ENCODE measurements around the gene DDX43. TPM values are rescaled to one million over a fixed set of nuclear protein-coding genes. Genes with fewer than 3 reads are reported as not detected.
A peak's percentile ranks its signal among the peaks of the same experiment; 100 is the strongest.

Gene DDX43
- total RNA-seq, 1 donor from 2014 or later = not detected

DNA sequence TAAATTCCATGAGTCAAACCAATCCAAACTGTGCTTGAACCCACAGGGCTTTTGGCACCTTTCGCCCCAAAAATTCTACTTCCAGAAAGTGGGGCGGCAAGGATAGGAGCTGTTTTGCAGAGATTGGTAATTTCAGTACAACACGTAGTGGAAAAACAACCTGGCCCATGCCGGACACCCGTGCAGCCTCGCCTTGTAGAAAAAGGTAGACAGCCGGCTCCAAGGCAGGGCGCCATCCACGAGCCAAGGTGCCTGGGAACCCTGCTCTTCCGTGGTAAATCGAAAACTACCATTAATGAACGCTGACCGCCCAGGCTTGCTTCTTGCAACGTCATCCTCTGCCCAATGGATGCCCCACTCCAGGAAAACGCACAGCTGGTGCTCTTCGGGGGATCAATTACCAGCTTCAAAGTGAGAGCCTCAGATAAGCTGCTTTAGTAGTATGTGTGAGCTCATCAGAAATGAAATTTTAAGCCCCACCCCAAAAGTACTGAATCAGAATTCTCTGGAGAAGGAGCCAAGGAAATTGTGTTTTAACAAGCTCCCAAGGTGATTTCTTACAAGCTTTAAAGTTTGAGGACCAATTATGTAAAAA, 26.8 kb upstream of the DDX43 start:
- H3K27ac Mint-ChIP-seq = no peak overlapping the region
- H3K4me3 Mint-ChIP-seq = no peak overlapping the region
- H2AFZ ChIP-seq (replicated peaks) = peak overlapping the region; percentile 68

DNA sequence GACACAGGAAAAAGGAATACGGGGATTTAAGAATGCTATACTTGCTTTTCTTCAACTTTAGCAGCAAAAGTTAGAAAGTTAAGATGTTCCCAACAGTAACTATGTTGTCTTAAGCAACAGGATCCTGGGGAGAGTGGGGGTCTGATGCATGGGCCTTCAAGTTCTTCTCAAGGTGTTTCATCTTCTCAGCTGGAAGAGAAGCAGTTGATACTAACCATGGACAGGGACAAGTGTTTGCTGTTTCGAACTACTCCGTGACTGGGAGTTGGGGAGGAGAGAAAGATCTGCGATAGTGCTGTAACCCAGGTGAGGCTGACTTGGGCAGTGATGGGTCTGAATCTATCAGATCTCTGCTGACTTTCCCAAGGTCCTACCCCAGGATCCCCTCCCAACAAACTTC, 26.0 kb upstream of the DDX43 start:
- Histone ChIP-seq H3K27ac (no peak overlapping the region), H2AFZ (replicated peaks) (no peak overlapping the region)
- H3K4me3 Mint-ChIP-seq = no peak overlapping the region

More for the DNA sequence above, 26.8 kb upstream of the DDX43 start:
- no peaks in the 10 kb centered on the region for H3K36me3 Mint-ChIP-seq
- TF ChIP-seq EZH2 (IDR thresholded peaks at IDR 0.05) (no peak), EZH2phosphoT487 (IDR thresholded peaks at IDR 0.05) (no peak)
- TF ChIP-seq, protein P1, sequence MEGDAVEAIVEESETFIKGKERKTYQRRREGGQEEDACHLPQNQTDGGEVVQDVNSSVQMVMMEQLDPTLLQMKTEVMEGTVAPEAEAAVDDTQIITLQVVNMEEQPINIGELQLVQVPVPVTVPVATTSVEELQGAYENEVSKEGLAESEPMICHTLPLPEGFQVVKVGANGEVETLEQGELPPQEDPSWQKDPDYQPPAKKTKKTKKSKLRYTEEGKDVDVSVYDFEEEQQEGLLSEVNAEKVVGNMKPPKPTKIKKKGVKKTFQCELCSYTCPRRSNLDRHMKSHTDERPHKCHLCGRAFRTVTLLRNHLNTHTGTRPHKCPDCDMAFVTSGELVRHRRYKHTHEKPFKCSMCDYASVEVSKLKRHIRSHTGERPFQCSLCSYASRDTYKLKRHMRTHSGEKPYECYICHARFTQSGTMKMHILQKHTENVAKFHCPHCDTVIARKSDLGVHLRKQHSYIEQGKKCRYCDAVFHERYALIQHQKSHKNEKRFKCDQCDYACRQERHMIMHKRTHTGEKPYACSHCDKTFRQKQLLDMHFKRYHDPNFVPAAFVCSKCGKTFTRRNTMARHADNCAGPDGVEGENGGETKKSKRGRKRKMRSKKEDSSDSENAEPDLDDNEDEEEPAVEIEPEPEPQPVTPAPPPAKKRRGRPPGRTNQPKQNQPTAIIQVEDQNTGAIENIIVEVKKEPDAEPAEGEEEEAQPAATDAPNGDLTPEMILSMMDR (IDR thresholded peaks at IDR 0.05) = no peak
- H3K4me1 ChIP-seq = no peaks in the 10 kb centered on the region
- DNase-seq (ENCODE audit: low spot score) = no peak
- no peak overlapping the region for H3K4me3 ChIP-seq
- H3K4me1 Mint-ChIP-seq = peaks cover 5% of the 10 kb centered on the region
- H3K9ac ChIP-seq = no peak overlapping the region
- peaks cover 4% of the 10 kb centered on the region for H3K27me3 Mint-ChIP-seq (ENCODE audit: insufficient read depth, low read depth)
- H3F3A ChIP-seq (ENCODE audit: low read depth) = no peaks in the 10 kb centered on the region
- no peaks in the 10 kb centered on the region for H3K79me2 ChIP-seq (ENCODE audit: low read depth)
- no peaks in the 10 kb centered on the region for H4K20me1 ChIP-seq (ENCODE audit: low read depth)
- no peak overlapping the region for H3K4me2 ChIP-seq
- H3K36me3 ChIP-seq = no peaks in the 10 kb centered on the region
- no peak overlapping the region for H3K27ac ChIP-seq
- H3K9me3 ChIP-seq (ENCODE audit: low read depth) = no peaks in the 10 kb centered on the region
- H3K27me3 ChIP-seq = no peaks in the 10 kb centered on the region
- peaks cover 2% of the 10 kb centered on the region for H3K9me3 Mint-ChIP-seq

DNA sequence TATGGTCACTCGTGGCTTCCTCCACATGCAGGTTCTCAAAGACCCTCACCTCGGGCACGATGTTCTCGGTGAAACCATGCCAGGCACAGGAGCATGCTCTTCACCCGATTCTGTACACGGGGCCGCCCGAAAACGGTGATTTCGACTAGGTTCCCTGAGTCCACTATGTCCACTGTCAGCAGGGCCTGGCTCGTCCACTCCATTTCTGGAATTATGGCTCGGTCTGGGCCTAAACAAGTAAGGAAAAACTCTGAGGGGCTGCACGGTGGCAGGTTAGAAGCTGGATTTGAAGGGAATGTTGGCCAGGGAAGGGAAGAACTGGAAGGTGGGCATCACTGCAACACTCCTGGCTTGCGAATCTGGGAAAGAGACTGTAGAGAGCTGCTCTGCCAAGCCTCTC, 25.5 kb upstream of the DDX43 start:
- Histone ChIP-seq H2AFZ (replicated peaks) (no peak overlapping the region), H3F3A (ENCODE audit: low read depth) (no peaks in the 10 kb centered on the region), H3K27ac (no peak overlapping the region), H3K9me3 (ENCODE audit: low read depth) (no peaks in the 10 kb centered on the region), H4K20me1 (ENCODE audit: low read depth) (no peaks in the 10 kb centered on the region), H3K4me1 (no peaks in the 10 kb centered on the region), H3K4me3 (no peak overlapping the region), H3K4me2 (no peak overlapping the region), H3K36me3 (no peaks in the 10 kb centered on the region), H3K79me2 (ENCODE audit: low read depth) (no peaks in the 10 kb centered on the region), H3K9ac (no peak overlapping the region), H3K27me3 (no peaks in the 10 kb centered on the region)
- TF ChIP-seq, protein P1 (IDR thresholded peaks at IDR 0.05) = no peak
- no peak for TF ChIP-seq EZH2 (IDR thresholded peaks at IDR 0.05)
- TF ChIP-seq EZH2phosphoT487 (IDR thresholded peaks at IDR 0.05) = no peak
- Mint-ChIP-seq H3K27me3 (ENCODE audit: insufficient read depth, low read depth) (peaks cover 3% of the 10 kb centered on the region), H3K4me3 (no peak overlapping the region), H3K4me1 (peaks cover 5% of the 10 kb centered on the region), H3K36me3 (no peaks in the 10 kb centered on the region), H3K27ac (no peak overlapping the region), H3K9me3 (peaks cover 2% of the 10 kb centered on the region)
- DNase-seq (ENCODE audit: low spot score) = no peak

More for the DNA sequence above, 26.0 kb upstream of the DDX43 start:
- H3K4me1 ChIP-seq = no peaks in the 10 kb centered on the region
- H3K4me2 ChIP-seq = no peak overlapping the region
- H3F3A ChIP-seq (ENCODE audit: low read depth) = no peaks in the 10 kb centered on the region
- H3K36me3 ChIP-seq = no peaks in the 10 kb centered on the region
- no peak overlapping the region for H3K4me3 ChIP-seq
- H3K4me1 Mint-ChIP-seq = peaks cover 5% of the 10 kb centered on the region
- no peaks in the 10 kb centered on the region for H3K79me2 ChIP-seq (ENCODE audit: low read depth)
- no peak overlapping the region for H3K9ac ChIP-seq
- peaks cover 4% of the 10 kb centered on the region for H3K27me3 Mint-ChIP-seq (ENCODE audit: insufficient read depth, low read depth)
- no peak overlapping the region for H3K27ac Mint-ChIP-seq
- no peaks in the 10 kb centered on the region for H3K27me3 ChIP-seq
- no peak for TF ChIP-seq EZH2phosphoT487 (IDR thresholded peaks at IDR 0.05)
- TF ChIP-seq EZH2 (IDR thresholded peaks at IDR 0.05) = no peak
- TF ChIP-seq, protein P1 (IDR thresholded peaks at IDR 0.05) = no peak
- no peak for DNase-seq (ENCODE audit: low spot score)
- H3K9me3 ChIP-seq (ENCODE audit: low read depth) = no peaks in the 10 kb centered on the region
- H3K36me3 Mint-ChIP-seq = no peaks in the 10 kb centered on the region
- no peaks in the 10 kb centered on the region for H4K20me1 ChIP-seq (ENCODE audit: low read depth)
- H3K9me3 Mint-ChIP-seq = peaks cover 2% of the 10 kb centered on the region
